GM23338 (cell line): ENCODE results near the gene ANKK1. TPM values are rescaled to one million over a fixed set of nuclear protein-coding genes. Genes with fewer than 3 reads are reported as not detected.

ENCODE experiments used
- ATAC-seq: fragments of 200-7000 bp; cut with Tn5 transposase; 3 replicates; pipeline ENCODE4 v1.9.1; 2020
- DNase-seq: peaks from one replicate; pipeline ENCODE4 v3.0.0-alpha.2; 2015; ENCODE audit warnings: low spot score
- H2AFZ ChIP-seq: fragments of 200-600 bp; sonication (generic); 2 replicates; pipeline ENCODE4 v1.8.0; 2016; ENCODE audit warnings: antibody characterized with exemption, mild to moderate bottlenecking, moderate library complexity
- H3F3A ChIP-seq: fragments of 200-600 bp; sonication (generic); replicated peaks from 2 replicates; pipeline ENCODE4 v1.8.0; 2017; ENCODE audit warnings: antibody characterized with exemption, mixed run types, low read depth
- H3K27ac ChIP-seq: fragments of 200-600 bp; sonication (generic); 2 replicates; pipeline ENCODE4 v1.6.1; 2016; ENCODE audit warnings: low read depth
- H3K27me3 ChIP-seq: fragments of 200-600 bp; sonication (generic); 2 replicates; pipeline ENCODE4 v1.8.0; 2016; ENCODE audit warnings: mild to moderate bottlenecking, mixed run types, moderate library complexity; ENCODE audit not compliant: insufficient read depth
- H3K36me3 ChIP-seq: fragments of 200-600 bp; sonication (generic); 2 replicates; pipeline ENCODE4 v1.8.0; 2016; ENCODE audit warnings: mild to moderate bottlenecking; ENCODE audit not compliant: insufficient read depth
- H3K4me1 ChIP-seq: fragments of 200-600 bp; sonication (generic); 2 replicates; pipeline ENCODE4 v1.8.0; 2016; ENCODE audit warnings: mild to moderate bottlenecking, moderate library complexity; ENCODE audit not compliant: insufficient read depth
- H3K4me2 ChIP-seq: fragments of 200-600 bp; sonication (generic); 2 replicates; pipeline ENCODE4 v1.7.1; 2017; ENCODE audit warnings: mixed run types
- H3K4me3 ChIP-seq: fragments of 200-600 bp; sonication (generic); 2 replicates; pipeline ENCODE4 v1.6.1; 2016; ENCODE audit warnings: mixed run types
- H3K79me2 ChIP-seq: fragments of 200-600 bp; sonication (generic); replicated peaks from 2 replicates; pipeline ENCODE4 v1.8.0; 2017; ENCODE audit warnings: mild to moderate bottlenecking; ENCODE audit not compliant: insufficient read depth
- H3K9me2 ChIP-seq: fragments of 200-600 bp; sonication (generic); 2 replicates; pipeline ENCODE4 v1.8.0; 2017; ENCODE audit not compliant: insufficient read depth
- H4K20me1 ChIP-seq: fragments of 200-600 bp; sonication (generic); replicated peaks from 2 replicates; pipeline ENCODE4 v1.8.0; 2017; ENCODE audit warnings: mild to moderate bottlenecking; ENCODE audit not compliant: insufficient read depth
- H3K27ac Mint-ChIP-seq: 2 replicates; pipeline ENCODE4 v1.8.0; 2020; ENCODE audit warnings: inconsistent platforms, mild to moderate bottlenecking, moderate library complexity, mixed read lengths
- H3K27me3 Mint-ChIP-seq: 3 replicates; pipeline ENCODE4 v1.8.0; 2022; ENCODE audit warnings: low read depth, mild to moderate bottlenecking, moderate library complexity, mixed read lengths, inconsistent platforms; ENCODE audit not compliant: insufficient read depth, poor library complexity
- H3K36me3 Mint-ChIP-seq: 3 replicates; pipeline ENCODE4 v1.8.0; 2021; ENCODE audit warnings: low read depth, mild to moderate bottlenecking, inconsistent platforms, moderate library complexity, mixed read lengths
- H3K4me1 Mint-ChIP-seq: 3 replicates; pipeline ENCODE4 v1.8.0; 2020; ENCODE audit warnings: mild to moderate bottlenecking, inconsistent platforms, mixed read lengths
- H3K4me3 Mint-ChIP-seq: 3 replicates; pipeline ENCODE4 v1.8.0; 2021; ENCODE audit warnings: moderate library complexity, mild to moderate bottlenecking, inconsistent platforms, mixed read lengths
- H3K9me3 Mint-ChIP-seq: 3 replicates; pipeline ENCODE4 v1.8.0; 2020; ENCODE audit warnings: moderate library complexity, mild to moderate bottlenecking, inconsistent platforms, mixed read lengths
- CREB1 ChIP-seq: fragments of 250-450 bp; sonication (Bioruptor Pico); IDR thresholded peaks from 2 replicates; pipeline ENCODE4 v1.5.0; 2020; ENCODE audit warnings: low read depth, mild to moderate bottlenecking, moderate library complexity
- EZH2 ChIP-seq: fragments of 200-600 bp; sonication (generic); IDR thresholded peaks from one replicate; pipeline ENCODE4 v1.8.0; 2017; ENCODE audit warnings: antibody characterized with exemption, mild to moderate bottlenecking, low read depth; ENCODE audit not compliant: unreplicated experiment
- NANOG ChIP-seq: IDR thresholded peaks from 2 replicates; pipeline ENCODE4 v1.6.1; 2016; ENCODE audit warnings: antibody characterized with exemption, borderline replicate concordance
- POLR2AphosphoS5 ChIP-seq: IDR thresholded peaks from 2 replicates; pipeline ENCODE4 v1.6.1; 2016; ENCODE audit warnings: antibody characterized with exemption, low read depth
- ZNF331 ChIP-seq: fragments of 250-450 bp; sonication (Bioruptor Pico); IDR thresholded peaks from 2 replicates; pipeline ENCODE4 v1.5.0; 2020; ENCODE audit warnings: low read depth, mild to moderate bottlenecking, moderate library complexity
- polyA plus RNA-seq: library from polyadenylated mRNA; unstranded; fragments of >200 nt; fragmentation: Nextera tagmentation; extraction: Ambion mirVana; gene quantifications from 2 replicates; pipeline ENCODE4 v1.2.1, GENCODE V29; 2016
- total RNA-seq: library from RNA; depleted of rRNA; stranded (reverse); fragments of >200 nt; shearing (Covaris generic); gene quantifications from 2 replicates; pipeline ENCODE4 v1.2.3, GENCODE V29; 2014
- TF ChIP-seq, protein P1 (sequence below): IDR thresholded peaks from one replicate; pipeline ENCODE4 v1.6.1; 2018; ENCODE audit warnings: antibody characterized with exemption; ENCODE audit not compliant: unreplicated experiment
- TF ChIP-seq, protein P2 (sequence below): IDR thresholded peaks from 2 replicates; pipeline ENCODE4 v1.6.1; 2016; ENCODE audit warnings: antibody characterized with exemption
- TF ChIP-seq, protein P3 (sequence below): fragments of 250-450 bp; sonication (Bioruptor Pico); IDR thresholded peaks from 2 replicates; pipeline ENCODE4 v1.5.0; 2020; ENCODE audit warnings: mild to moderate bottlenecking, moderate library complexity

Gene ANKK1
- total and polyA plus RNA-seq, 2 experiments from 2014 or later = 0.08 to 0.14 TPM

DNA sequence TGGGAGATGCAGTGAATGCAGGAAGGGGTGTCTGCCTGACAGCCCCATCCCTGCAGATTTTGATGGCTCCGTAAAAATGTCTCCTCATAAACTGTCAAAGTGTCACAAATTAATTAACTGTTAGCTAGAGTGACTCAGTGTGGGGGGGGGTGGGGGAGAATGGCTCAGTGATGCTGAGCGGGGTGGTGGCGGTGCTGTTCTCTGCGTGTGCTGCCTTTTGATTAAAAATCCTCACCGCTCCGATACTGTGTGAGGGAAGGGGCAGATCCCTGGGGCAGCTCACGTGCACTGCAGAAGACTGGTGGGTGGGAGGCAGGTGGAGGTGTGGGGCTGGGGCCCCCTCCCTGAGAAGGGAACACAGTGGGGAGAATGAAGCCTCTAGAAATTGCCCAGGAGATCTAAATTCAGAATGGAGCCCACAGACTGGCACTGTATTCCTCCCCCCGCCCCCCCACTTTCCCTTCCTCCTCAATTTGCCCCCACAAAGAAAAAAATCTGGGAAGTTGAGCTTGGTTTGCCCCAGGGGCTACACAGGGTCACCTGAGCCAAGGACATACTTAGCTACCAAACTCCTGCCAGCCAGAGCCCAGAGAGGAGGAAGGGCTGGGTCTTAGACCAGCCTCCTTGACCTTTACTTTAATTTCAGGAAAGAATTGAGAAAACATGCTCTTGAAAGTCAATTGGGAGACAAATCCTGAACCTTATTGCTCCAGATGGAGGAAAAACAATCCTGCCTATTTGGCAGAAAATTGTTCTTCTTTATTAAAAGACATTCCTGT lies 47.8 kb downstream of the ANKK1 start:
- peaks cover 8% of the 10 kb centered on the region; the same call in 1 of the 2 replicates for H3K4me1 ChIP-seq
- no peaks in the 10 kb centered on the region for H3K79me2 ChIP-seq
- TF ChIP-seq, protein P1, sequence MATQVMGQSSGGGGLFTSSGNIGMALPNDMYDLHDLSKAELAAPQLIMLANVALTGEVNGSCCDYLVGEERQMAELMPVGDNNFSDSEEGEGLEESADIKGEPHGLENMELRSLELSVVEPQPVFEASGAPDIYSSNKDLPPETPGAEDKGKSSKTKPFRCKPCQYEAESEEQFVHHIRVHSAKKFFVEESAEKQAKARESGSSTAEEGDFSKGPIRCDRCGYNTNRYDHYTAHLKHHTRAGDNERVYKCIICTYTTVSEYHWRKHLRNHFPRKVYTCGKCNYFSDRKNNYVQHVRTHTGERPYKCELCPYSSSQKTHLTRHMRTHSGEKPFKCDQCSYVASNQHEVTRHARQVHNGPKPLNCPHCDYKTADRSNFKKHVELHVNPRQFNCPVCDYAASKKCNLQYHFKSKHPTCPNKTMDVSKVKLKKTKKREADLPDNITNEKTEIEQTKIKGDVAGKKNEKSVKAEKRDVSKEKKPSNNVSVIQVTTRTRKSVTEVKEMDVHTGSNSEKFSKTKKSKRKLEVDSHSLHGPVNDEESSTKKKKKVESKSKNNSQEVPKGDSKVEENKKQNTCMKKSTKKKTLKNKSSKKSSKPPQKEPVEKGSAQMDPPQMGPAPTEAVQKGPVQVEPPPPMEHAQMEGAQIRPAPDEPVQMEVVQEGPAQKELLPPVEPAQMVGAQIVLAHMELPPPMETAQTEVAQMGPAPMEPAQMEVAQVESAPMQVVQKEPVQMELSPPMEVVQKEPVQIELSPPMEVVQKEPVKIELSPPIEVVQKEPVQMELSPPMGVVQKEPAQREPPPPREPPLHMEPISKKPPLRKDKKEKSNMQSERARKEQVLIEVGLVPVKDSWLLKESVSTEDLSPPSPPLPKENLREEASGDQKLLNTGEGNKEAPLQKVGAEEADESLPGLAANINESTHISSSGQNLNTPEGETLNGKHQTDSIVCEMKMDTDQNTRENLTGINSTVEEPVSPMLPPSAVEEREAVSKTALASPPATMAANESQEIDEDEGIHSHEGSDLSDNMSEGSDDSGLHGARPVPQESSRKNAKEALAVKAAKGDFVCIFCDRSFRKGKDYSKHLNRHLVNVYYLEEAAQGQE = no peak
- no peaks in the 10 kb centered on the region for H3K9me2 ChIP-seq
- peaks cover 12% of the 10 kb centered on the region for H3K4me1 Mint-ChIP-seq
- no peak overlapping the region for H3K27ac ChIP-seq
- ATAC-seq (no peak), DNase-seq (no peak)
- H2AFZ ChIP-seq = peak overlapping the region; percentile 81
- no peaks in the 10 kb centered on the region for H4K20me1 ChIP-seq
- no peak overlapping the region for H3K4me2 ChIP-seq
- H3K27ac Mint-ChIP-seq = no peak overlapping the region
- H3K36me3 ChIP-seq = no peaks in the 10 kb centered on the region
- no peak overlapping the region for H3K4me3 ChIP-seq
- no peaks in the 10 kb centered on the region for H3K27me3 ChIP-seq
- H3K36me3 Mint-ChIP-seq = no peaks in the 10 kb centered on the region
- no peaks in the 10 kb centered on the region for H3K9me3 Mint-ChIP-seq
- H3K27me3 Mint-ChIP-seq = peaks cover 5% of the 10 kb centered on the region
- no peak overlapping the region for H3K4me3 Mint-ChIP-seq
- H3F3A ChIP-seq = no peaks in the 10 kb centered on the region

DNA sequence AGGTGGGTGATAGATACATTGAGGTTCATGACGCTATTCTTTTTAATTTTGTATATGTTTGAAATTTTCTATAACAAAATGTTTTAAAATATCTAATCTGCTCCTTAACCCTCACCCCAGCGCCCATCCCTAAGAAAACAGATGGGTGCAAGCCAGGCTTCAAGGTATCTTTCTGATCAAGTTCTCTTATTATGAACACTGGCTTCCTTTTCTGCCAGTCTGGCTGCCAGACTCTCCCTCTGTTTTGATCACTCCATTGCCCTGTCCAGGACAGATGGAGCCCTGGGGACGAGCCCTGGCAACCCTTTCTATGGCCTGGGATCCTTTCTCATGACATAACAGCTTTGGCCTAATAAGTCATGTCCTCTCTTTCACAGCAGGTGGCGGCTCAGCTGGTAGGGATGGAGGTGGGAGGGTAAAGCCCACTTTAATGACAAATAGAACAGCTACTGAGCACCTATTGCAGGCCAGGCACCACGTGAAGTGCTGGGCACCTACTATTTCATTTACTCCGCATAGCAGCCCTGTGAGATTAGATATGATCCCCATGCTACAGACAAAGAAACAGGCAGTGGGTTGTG lies 49.2 kb downstream of the ANKK1 start:
- H3K79me2 ChIP-seq = no peaks in the 10 kb centered on the region
- Mint-ChIP-seq H3K27me3 (peaks cover 5% of the 10 kb centered on the region), H3K9me3 (no peaks in the 10 kb centered on the region), H3K27ac (no peak overlapping the region), H3K4me3 (no peak overlapping the region), H3K4me1 (peaks cover 12% of the 10 kb centered on the region), H3K36me3 (no peaks in the 10 kb centered on the region)
- H3K9me2 ChIP-seq = no peaks in the 10 kb centered on the region
- no peaks in the 10 kb centered on the region for H3K36me3 ChIP-seq
- H2AFZ ChIP-seq = no peak overlapping the region
- no peak overlapping the region for H3K4me2 ChIP-seq
- TF ChIP-seq, protein P2, sequence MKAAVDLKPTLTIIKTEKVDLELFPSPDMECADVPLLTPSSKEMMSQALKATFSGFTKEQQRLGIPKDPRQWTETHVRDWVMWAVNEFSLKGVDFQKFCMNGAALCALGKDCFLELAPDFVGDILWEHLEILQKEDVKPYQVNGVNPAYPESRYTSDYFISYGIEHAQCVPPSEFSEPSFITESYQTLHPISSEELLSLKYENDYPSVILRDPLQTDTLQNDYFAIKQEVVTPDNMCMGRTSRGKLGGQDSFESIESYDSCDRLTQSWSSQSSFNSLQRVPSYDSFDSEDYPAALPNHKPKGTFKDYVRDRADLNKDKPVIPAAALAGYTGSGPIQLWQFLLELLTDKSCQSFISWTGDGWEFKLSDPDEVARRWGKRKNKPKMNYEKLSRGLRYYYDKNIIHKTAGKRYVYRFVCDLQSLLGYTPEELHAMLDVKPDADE = no peak
- no peak for TF ChIP-seq EZH2
- TF ChIP-seq CREB1 = no peak
- no peak for TF ChIP-seq ZNF331 (CRISPR knock-in tag)
- TF ChIP-seq, protein P3, sequence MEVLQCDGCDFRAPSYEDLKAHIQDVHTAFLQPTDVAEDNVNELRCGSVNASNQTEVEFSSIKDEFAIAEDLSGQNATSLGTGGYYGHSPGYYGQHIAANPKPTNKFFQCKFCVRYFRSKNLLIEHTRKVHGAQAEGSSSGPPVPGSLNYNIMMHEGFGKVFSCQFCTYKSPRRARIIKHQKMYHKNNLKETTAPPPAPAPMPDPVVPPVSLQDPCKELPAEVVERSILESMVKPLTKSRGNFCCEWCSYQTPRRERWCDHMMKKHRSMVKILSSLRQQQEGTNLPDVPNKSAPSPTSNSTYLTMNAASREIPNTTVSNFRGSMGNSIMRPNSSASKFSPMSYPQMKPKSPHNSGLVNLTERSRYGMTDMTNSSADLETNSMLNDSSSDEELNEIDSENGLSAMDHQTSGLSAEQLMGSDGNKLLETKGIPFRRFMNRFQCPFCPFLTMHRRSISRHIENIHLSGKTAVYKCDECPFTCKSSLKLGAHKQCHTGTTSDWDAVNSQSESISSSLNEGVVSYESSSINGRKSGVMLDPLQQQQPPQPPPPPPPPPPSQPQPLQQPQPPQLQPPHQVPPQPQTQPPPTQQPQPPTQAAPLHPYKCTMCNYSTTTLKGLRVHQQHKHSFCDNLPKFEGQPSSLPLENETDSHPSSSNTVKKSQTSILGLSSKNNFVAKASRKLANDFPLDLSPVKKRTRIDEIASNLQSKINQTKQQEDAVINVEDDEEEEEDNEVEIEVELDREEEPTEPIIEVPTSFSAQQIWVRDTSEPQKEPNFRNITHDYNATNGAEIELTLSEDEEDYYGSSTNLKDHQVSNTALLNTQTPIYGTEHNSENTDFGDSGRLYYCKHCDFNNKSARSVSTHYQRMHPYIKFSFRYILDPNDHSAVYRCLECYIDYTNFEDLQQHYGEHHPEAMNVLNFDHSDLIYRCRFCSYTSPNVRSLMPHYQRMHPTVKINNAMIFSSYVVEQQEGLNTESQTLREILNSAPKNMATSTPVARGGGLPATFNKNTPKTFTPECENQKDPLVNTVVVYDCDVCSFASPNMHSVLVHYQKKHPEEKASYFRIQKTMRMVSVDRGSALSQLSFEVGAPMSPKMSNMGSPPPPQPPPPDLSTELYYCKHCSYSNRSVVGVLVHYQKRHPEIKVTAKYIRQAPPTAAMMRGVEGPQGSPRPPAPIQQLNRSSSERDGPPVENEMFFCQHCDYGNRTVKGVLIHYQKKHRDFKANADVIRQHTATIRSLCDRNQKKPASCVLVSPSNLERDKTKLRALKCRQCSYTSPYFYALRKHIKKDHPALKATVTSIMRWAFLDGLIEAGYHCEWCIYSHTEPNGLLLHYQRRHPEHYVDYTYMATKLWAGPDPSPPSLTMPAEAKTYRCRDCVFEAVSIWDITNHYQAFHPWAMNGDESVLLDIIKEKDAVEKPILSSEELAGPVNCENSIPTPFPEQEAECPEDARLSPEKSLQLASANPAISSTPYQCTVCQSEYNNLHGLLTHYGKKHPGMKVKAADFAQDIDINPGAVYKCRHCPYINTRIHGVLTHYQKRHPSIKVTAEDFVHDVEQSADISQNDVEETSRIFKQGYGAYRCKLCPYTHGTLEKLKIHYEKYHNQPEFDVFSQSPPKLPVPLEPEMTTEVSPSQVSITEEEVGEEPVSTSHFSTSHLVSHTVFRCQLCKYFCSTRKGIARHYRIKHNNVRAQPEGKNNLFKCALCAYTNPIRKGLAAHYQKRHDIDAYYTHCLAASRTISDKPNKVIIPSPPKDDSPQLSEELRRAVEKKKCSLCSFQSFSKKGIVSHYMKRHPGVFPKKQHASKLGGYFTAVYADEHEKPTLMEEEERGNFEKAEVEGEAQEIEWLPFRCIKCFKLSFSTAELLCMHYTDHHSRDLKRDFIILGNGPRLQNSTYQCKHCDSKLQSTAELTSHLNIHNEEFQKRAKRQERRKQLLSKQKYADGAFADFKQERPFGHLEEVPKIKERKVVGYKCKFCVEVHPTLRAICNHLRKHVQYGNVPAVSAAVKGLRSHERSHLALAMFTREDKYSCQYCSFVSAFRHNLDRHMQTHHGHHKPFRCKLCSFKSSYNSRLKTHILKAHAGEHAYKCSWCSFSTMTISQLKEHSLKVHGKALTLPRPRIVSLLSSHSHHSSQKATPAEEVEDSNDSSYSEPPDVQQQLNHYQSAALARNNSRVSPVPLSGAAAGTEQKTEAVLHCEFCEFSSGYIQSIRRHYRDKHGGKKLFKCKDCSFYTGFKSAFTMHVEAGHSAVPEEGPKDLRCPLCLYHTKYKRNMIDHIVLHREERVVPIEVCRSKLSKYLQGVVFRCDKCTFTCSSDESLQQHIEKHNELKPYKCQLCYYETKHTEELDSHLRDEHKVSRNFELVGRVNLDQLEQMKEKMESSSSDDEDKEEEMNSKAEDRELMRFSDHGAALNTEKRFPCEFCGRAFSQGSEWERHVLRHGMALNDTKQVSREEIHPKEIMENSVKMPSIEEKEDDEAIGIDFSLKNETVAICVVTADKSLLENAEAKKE = no peak
- TF ChIP-seq POLR2AphosphoS5 = no peak
- no peak for TF ChIP-seq NANOG
- peaks cover 8% of the 10 kb centered on the region; the same call in 1 of the 2 replicates for H3K4me1 ChIP-seq
- no peak overlapping the region for H3K27ac ChIP-seq
- no peaks in the 10 kb centered on the region for H4K20me1 ChIP-seq
- H3K27me3 ChIP-seq = no peaks in the 10 kb centered on the region
- DNase-seq (no peak), ATAC-seq (no peak)
- H3F3A ChIP-seq = no peaks in the 10 kb centered on the region
- no peak overlapping the region for H3K4me3 ChIP-seq
